Activated CD4-positive, alpha-beta T cell treated with anti-CD3 and anti-CD28 coated beads, Interleukin-2, amount 50 U/mL, for 24 hours (primary cell): ENCODE measurements around the gene IRGQ.
"Not testable (repeated sequence)": the region's sequence is repeated elsewhere in the genome, so short reads cannot be mapped to it uniquely, and the experiment has no call there.

Source experiments
- DNase-seq, 2 donors: peaks; one replicate each; pipeline ENCODE4 v3.0.0-alpha.2; 2020; ENCODE audit warnings: low read depth in 1 of 2, low spot score in 1 of 2

Gene IRGQ

GRCh38 chr19:43595999-43596841, at the start of gene IRGQ, which contains the start of gene ZNF576:
Gene IRGQ (minus strand): TSS chr19:43596134. CDS start chr19:43595338, 796 bp downstream.
Gene ZNF576 (plus strand): TSS chr19:43596595. CDS start chr19:43597109, 514 bp downstream.
- peak; percentile 99 to 100 for DNase-seq

GRCh38 chr19:43644181-43644580, 48.2 kb upstream of the IRGQ start:
- DNase-seq: no peak

- no peak for DNase-seq
These were observed 47.4 kb upstream of the IRGQ start for GRCh38 chr19:43643326-43643725.

- no peak for DNase-seq
These were observed 46.6 kb upstream of the IRGQ start for GRCh38 chr19:43642531-43642930.

GRCh38 chr19:43641333-43641732, 45.4 kb upstream of the IRGQ start:
- DNase-seq: no peak

GRCh38 chr19:43640424-43640757, 44.5 kb upstream of the IRGQ start:
- DNase-seq: no peak

GRCh38 chr19:43639519-43640423, 43.8 kb upstream of the IRGQ start, which contains the start of gene CADM4:
Gene CADM4 (minus strand): TSS chr19:43639850. CDS start chr19:43639790, 60 bp downstream.
- peak in 1 of 2 donors; percentile 15 for DNase-seq

- no peak for DNase-seq
These were observed 43.1 kb upstream of the IRGQ start for GRCh38 chr19:43638995-43639518.

- DNase-seq: no peak
These were observed 42.5 kb upstream of the IRGQ start for GRCh38 chr19:43638214-43638994.

- no peak for DNase-seq
These were observed 40.3 kb upstream of the IRGQ start for GRCh38 chr19:43636121-43636683.

GRCh38 chr19:43635561-43635940, 39.6 kb upstream of the IRGQ start:
- not testable (repeated sequence) for DNase-seq

GRCh38 chr19:43634872-43635560, 39.1 kb upstream of the IRGQ start:
- no peak for DNase-seq

GRCh38 chr19:43634506-43634871, 38.6 kb upstream of the IRGQ start:
- DNase-seq: no peak

GRCh38 chr19:43634068-43634467, 38.1 kb upstream of the IRGQ start:
- DNase-seq: no peak

- DNase-seq: no peak
These were observed 37.6 kb upstream of the IRGQ start for GRCh38 chr19:43633520-43633919.

- DNase-seq: no peak
These were observed 35.6 kb upstream of the IRGQ start for GRCh38 chr19:43631491-43631890.

GRCh38 chr19:43628646-43629326, 32.9 kb upstream of the IRGQ start:
- DNase-seq: no peak

- DNase-seq: no peak
These were observed 30.9 kb upstream of the IRGQ start for GRCh38 chr19:43626838-43627237.

- DNase-seq: no peak
These were observed 30.1 kb upstream of the IRGQ start for GRCh38 chr19:43625918-43626579.
